HepG2 (cell line): ENCODE measurements around the gene ADGRL2. TPM values are rescaled to one million over a fixed set of nuclear protein-coding genes. Genes with fewer than 3 reads are reported as not detected.

Experiments used
- ATAC-seq: fragments of 200-7000 bp; cut with Tn5 transposase; 3 replicates; pipeline ENCODE4 v1.9.1; 2020; ENCODE audit warnings: mild to moderate bottlenecking, moderate library complexity
- BruUV-seq: library from RNA; stranded (reverse); fragments of 400-500 nt; replicated peaks from 2 replicates; lab custom pipeline; 2021; lab: Mats Ljungman, UMichigan
- CTCF ChIA-PET: fragments of 300-600 bp; formaldehyde crosslinking; extraction: SDS; loops from one replicate; lab custom pipeline; 2021; ENCODE audit warnings: low total read pairs, inconsistent platforms, low intra/inter-chr PET ratio; lab: Yijun Ruan, JAX
- POLR2A ChIA-PET: fragments of 350-600 bp; sonication (Branson Sonifier 250); formaldehyde crosslinking; loops from one replicate; lab custom pipeline; 2020; ENCODE audit warnings: antibody characterized with exemption, inconsistent platforms; lab: Yijun Ruan, JAX
- DNase-seq: peaks from one replicate; pipeline ENCODE4 v3.0.0-alpha.2; 2015; ENCODE audit warnings: low spot score
- FAIRE-seq: peaks from 3 replicates; lab custom pipeline; 2011; peaks lifted over from hg19 to GRCh38; lab: Jason Lieb, UNC
- H2AFZ ChIP-seq: one replicate; pipeline ENCODE4 v1.6.1; 2011; ENCODE audit warnings: low read length, inconsistent platforms
- H3K27ac ChIP-seq: fragments of 300-600 bp; 3 replicates; pipeline ENCODE4 v1.8.0; 2011; ENCODE audit warnings: mixed run types, mild to moderate bottlenecking, mixed read lengths, low read length, inconsistent platforms; ENCODE audit not compliant: insufficient read depth; ENCODE audit errors: extremely low read length
- H3K27me3 ChIP-seq, 2 experiments: fragments of 200-600 bp in 1 of 2; 2 replicates in 1 of 2; 3 replicates in 1 of 2; pipeline versions ENCODE4 v1.6.0 to v1.8.0; 2011; ENCODE audit warnings: low read length in 2 of 2, mild to moderate bottlenecking in 2 of 2, moderate library complexity in 2 of 2, inconsistent platforms in 1 of 2; ENCODE audit not compliant: insufficient read depth in 2 of 2, control insufficient read depth in 1 of 2
- H3K36me3 ChIP-seq, 2 experiments: fragments of 200-600 bp in 1 of 2; replicated peaks in 1 of 2; 2 replicates in 1 of 2; 3 replicates in 1 of 2; pipeline versions ENCODE4 v1.5.1 to v1.8.0; 2011; ENCODE audit warnings: low read length in 2 of 2, inconsistent platforms in 1 of 2; ENCODE audit not compliant: insufficient read depth in 2 of 2, control insufficient read depth in 1 of 2
- H3K4me1 ChIP-seq: 2 replicates; pipeline ENCODE4 v1.5.1; 2012; ENCODE audit warnings: low read length, inconsistent platforms; ENCODE audit not compliant: insufficient read depth
- H3K4me2 ChIP-seq: 2 replicates; pipeline ENCODE4 v1.6.0; 2011; ENCODE audit warnings: low read depth, low read length, inconsistent platforms
- H3K4me3 ChIP-seq, 3 experiments: fragments of 200-600 bp in 1 of 3; sonication (generic), shearing (Covaris generic) in 1 of 3; replicated peaks in 1 of 3; 2 replicates each; pipeline ENCODE4 v1.5.1; 2011 to 2016; ENCODE audit warnings: low read length in 3 of 3, inconsistent platforms in 2 of 3, low read depth in 2 of 3, mild to moderate bottlenecking in 2 of 3, control low read depth in 1 of 3, mixed read lengths in 1 of 3; ENCODE audit not compliant: insufficient read depth in 1 of 3
- H3K79me2 ChIP-seq: one replicate; pipeline ENCODE4 v1.6.1; 2011; ENCODE audit warnings: low read length, inconsistent platforms; ENCODE audit not compliant: insufficient read depth
- H3K9ac ChIP-seq: 2 replicates; pipeline ENCODE4 v1.6.0; 2011; ENCODE audit warnings: mild to moderate bottlenecking, low read depth, low read length, inconsistent platforms; ENCODE audit not compliant: insufficient read depth
- H3K9me3 ChIP-seq: 2 replicates; pipeline ENCODE4 v1.5.1; 2012; ENCODE audit warnings: mild to moderate bottlenecking, low read length
- H4K20me1 ChIP-seq: 2 replicates; pipeline ENCODE4 v1.6.0; 2011; ENCODE audit warnings: inconsistent platforms, mild to moderate bottlenecking, low read length, moderate library complexity; ENCODE audit not compliant: insufficient read depth
- ATF1 ChIP-seq: IDR thresholded peaks from 2 replicates; pipeline ENCODE4 v1.6.1; 2016; ENCODE audit warnings: mild to moderate bottlenecking, control low read depth
- BRCA1 ChIP-seq: sonication (generic); formaldehyde crosslinking; IDR thresholded peaks from 2 replicates; pipeline ENCODE4 v1.4.0; 2020; ENCODE audit warnings: missing genetic modification reagents
- ETS1 ChIP-seq: sonication (generic); formaldehyde crosslinking; IDR thresholded peaks from 2 replicates; pipeline ENCODE4 v1.4.0; 2020; ENCODE audit warnings: missing genetic modification reagents
- GLI4 ChIP-seq: sonication (generic); formaldehyde crosslinking; IDR thresholded peaks from 2 replicates; pipeline ENCODE4 v1.5.1; 2020; ENCODE audit warnings: missing genetic modification reagents, mild to moderate bottlenecking, moderate library complexity, borderline replicate concordance
- HNF4A ChIP-seq: sonication (generic); formaldehyde crosslinking; IDR thresholded peaks from 2 replicates; pipeline ENCODE4 v1.4.0; 2020; ENCODE audit warnings: missing genetic modification reagents
- LCORL ChIP-seq, 2 experiments: fragments of 450-650 bp in 1 of 2; sonication (generic) in 1 of 2; formaldehyde crosslinking in 1 of 2; IDR thresholded peaks; 2 replicates each; pipeline versions ENCODE4 v1.5.0 to v1.6.1; 2017 to 2020; ENCODE audit warnings: antibody characterized with exemption in 1 of 2, missing genetic modification reagents in 1 of 2
- NFKBIZ ChIP-seq: IDR thresholded peaks from 2 replicates; pipeline ENCODE4 v1.6.1; 2018; ENCODE audit warnings: missing genetic modification reagents, missing compliant biosample characterization
- NR0B2 ChIP-seq: sonication (generic); formaldehyde crosslinking; IDR thresholded peaks from 2 replicates; pipeline ENCODE4 v1.4.0; 2020; ENCODE audit warnings: mild to moderate bottlenecking, missing genetic modification reagents
- POLR2G ChIP-seq: fragments of 200-400 bp; formaldehyde crosslinking; IDR thresholded peaks from 2 replicates; pipeline ENCODE4 v1.6.1; 2018; ENCODE audit warnings: mild to moderate bottlenecking, low read depth, low read length, moderate library complexity
- RXRA ChIP-seq: sonication (generic); formaldehyde crosslinking; IDR thresholded peaks from 2 replicates; pipeline ENCODE4 v1.5.1; 2020; ENCODE audit warnings: missing genetic modification reagents
- SOX13 ChIP-seq, 3 experiments: fragments of 450-650 bp in 1 of 3; sonication (generic) in 1 of 3; formaldehyde crosslinking in 1 of 3; IDR thresholded peaks in 2 of 3; conservative IDR thresholded peaks in 1 of 3; 2 replicates each; pipeline versions ENCODE4 v1.5.0 to v1.6.1; 2016 to 2020; ENCODE audit warnings: antibody characterized with exemption in 1 of 3, mild to moderate bottlenecking in 1 of 3, missing compliant biosample characterization in 1 of 3, missing genetic modification reagents in 1 of 3, moderate library complexity in 1 of 3
- ZNF17 ChIP-seq: sonication (generic); formaldehyde crosslinking; IDR thresholded peaks from 2 replicates; pipeline ENCODE4 v1.5.0; 2020; ENCODE audit warnings: mild to moderate bottlenecking, missing genetic modification reagents
- ZNF329 ChIP-seq: sonication (generic); formaldehyde crosslinking; IDR thresholded peaks from 2 replicates; pipeline ENCODE4 v1.9.0; 2021; ENCODE audit warnings: low read depth, mild to moderate bottlenecking, missing genetic modification reagents
- ZNF333 ChIP-seq: sonication (generic); formaldehyde crosslinking; IDR thresholded peaks from 2 replicates; pipeline ENCODE4 v1.4.0; 2020; ENCODE audit warnings: mild to moderate bottlenecking, missing genetic modification reagents, borderline replicate concordance
- WGBS: methylation state at CpG from one replicate; pipeline ENCODE4 v1.1.6; 2017; ENCODE audit warnings: low lambda C conversion rate; 5-methylcytosine and 5-hydroxymethylcytosine counted together
- in situ Hi-C: cut with HindIII; loops from 2 replicates; pipeline ENCODE4 v1.10.0; 2017; ENCODE audit warnings: low pct_unique_long_range_greater_than_20kb; ENCODE audit not compliant: extremely low pct_ligation_motif_present
- intact Hi-C: fragments of 100-400 bp; cut with micrococcal nuclease; formaldehyde crosslinking; loops from one replicate; pipeline ENCODE4 v1.10.0; 2022; ENCODE audit not compliant: unreplicated experiment
- polyA plus RNA-seq, 8 experiments: library from polyadenylated mRNA; depleted of rRNA in 3 of 8; stranded (reverse) in 7 of 8; unstranded in 1 of 8; fragments of >200 nt; fragmentation: Illumina TruSeq in 4 of 8; extraction: Trizol in 4 of 8; gene quantifications; 2 replicates each; pipeline versions ENCODE4 v1.2.1 to v1.2.3, GENCODE V29; 2011 to 2016; ENCODE audit warnings: low read depth in 4 of 8, missing spikeins in 1 of 8, mixed read lengths in 1 of 8; ENCODE audit not compliant: insufficient read depth in 1 of 8
- total RNA-seq, 5 experiments: library from RNA; depleted of rRNA; stranded (reverse); fragments of >200 nt; fragmentation: Illumina TruSeq; extraction: Trizol; gene quantifications; 2 replicates each; pipeline ENCODE4 v1.2.3, GENCODE V29; 2016; ENCODE audit warnings: low read depth in 1 of 5
- TF ChIP-seq, protein P1 (sequence below): sonication (generic); formaldehyde crosslinking; IDR thresholded peaks from 2 replicates; pipeline ENCODE4 v1.5.1; 2020; ENCODE audit warnings: mild to moderate bottlenecking, missing genetic modification reagents, moderate library complexity
- TF ChIP-seq, protein P2 (sequence below): sonication (generic); formaldehyde crosslinking; IDR thresholded peaks from 2 replicates; pipeline ENCODE4 v1.4.0; 2020; ENCODE audit warnings: missing genetic modification reagents

Gene ADGRL2
- total and polyA plus RNA-seq, 2 of the 13 experiments (the other 11 are each of a cell fraction or from before 2014, with no cell fraction given) = 15.3 to 31.6 TPM

DNA sequence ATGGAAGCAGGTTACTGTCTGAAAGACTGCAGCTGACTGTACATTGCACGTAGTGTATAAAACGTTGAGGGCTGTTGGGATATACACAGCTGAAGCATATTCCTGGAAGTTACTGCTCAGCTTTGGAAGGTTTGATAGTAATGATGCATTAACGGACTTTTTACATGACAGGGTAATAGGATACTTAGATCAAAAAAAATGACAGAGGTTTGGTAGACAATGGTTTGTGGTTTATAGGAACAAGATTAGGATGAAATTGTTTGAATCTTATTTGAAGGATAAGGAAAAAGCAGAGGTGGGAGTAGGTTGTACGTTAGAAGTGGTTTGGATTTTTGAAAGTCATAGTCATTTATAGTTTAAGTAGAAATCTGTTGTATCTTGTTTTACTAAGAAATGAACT, 33.0 kb downstream of the ADGRL2 start:
- TF ChIP-seq POLR2G (no peak), SOX13 (IDR thresholded peaks at IDR 0.05) (no peak), SOX13 (CRISPR knock-in tag; conservative IDR thresholded peaks at IDR 0.05 in 1 of 2, IDR thresholded peaks at IDR 0.05 in 1 of 2) (no peak), ETS1 (CRISPR knock-in tag) (no peak), ZNF333 (CRISPR knock-in tag) (no peak), LCORL (IDR thresholded peaks at IDR 0.05) (no peak), LCORL (CRISPR knock-in tag; IDR thresholded peaks at IDR 0.05) (no peak), NFKBIZ (CRISPR knock-in tag) (no peak), HNF4A (CRISPR knock-in tag) (no peak), BRCA1 (no peak), ZNF329 (CRISPR knock-in tag) (no peak), NR0B2 (CRISPR knock-in tag) (no peak), ATF1 (no peak), RXRA (no peak), ZNF17 (CRISPR knock-in tag) (no peak), GLI4 (CRISPR knock-in tag) (no peak)
- TF ChIP-seq, protein P1, sequence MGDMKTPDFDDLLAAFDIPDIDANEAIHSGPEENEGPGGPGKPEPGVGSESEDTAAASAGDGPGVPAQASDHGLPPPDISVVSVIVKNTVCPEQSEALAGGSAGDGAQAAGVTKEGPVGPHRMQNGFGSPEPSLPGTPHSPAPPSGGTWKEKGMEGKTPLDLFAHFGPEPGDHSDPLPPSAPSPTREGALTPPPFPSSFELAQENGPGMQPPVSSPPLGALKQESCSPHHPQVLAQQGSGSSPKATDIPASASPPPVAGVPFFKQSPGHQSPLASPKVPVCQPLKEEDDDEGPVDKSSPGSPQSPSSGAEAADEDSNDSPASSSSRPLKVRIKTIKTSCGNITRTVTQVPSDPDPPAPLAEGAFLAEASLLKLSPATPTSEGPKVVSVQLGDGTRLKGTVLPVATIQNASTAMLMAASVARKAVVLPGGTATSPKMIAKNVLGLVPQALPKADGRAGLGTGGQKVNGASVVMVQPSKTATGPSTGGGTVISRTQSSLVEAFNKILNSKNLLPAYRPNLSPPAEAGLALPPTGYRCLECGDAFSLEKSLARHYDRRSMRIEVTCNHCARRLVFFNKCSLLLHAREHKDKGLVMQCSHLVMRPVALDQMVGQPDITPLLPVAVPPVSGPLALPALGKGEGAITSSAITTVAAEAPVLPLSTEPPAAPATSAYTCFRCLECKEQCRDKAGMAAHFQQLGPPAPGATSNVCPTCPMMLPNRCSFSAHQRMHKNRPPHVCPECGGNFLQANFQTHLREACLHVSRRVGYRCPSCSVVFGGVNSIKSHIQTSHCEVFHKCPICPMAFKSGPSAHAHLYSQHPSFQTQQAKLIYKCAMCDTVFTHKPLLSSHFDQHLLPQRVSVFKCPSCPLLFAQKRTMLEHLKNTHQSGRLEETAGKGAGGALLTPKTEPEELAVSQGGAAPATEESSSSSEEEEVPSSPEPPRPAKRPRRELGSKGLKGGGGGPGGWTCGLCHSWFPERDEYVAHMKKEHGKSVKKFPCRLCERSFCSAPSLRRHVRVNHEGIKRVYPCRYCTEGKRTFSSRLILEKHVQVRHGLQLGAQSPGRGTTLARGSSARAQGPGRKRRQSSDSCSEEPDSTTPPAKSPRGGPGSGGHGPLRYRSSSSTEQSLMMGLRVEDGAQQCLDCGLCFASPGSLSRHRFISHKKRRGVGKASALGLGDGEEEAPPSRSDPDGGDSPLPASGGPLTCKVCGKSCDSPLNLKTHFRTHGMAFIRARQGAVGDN = no peak
- TF ChIP-seq, protein P2, sequence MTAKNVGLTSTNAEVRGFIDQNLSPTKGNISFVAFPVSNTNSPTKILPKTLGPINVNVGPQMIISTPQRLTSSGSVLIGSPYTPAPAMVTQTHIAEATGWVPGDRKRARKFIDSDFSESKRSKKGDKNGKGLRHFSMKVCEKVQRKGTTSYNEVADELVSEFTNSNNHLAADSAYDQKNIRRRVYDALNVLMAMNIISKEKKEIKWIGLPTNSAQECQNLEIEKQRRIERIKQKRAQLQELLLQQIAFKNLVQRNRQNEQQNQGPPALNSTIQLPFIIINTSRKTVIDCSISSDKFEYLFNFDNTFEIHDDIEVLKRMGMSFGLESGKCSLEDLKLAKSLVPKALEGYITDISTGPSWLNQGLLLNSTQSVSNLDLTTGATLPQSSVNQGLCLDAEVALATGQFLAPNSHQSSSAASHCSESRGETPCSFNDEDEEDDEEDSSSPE (CRISPR knock-in tag) = no peak
- Histone ChIP-seq H3K4me3 (no peak overlapping the region), H3K36me3 (no peaks in the 10 kb centered on the region), H3K79me2 (peaks cover 20% of the 10 kb centered on the region), H4K20me1 (no peaks in the 10 kb centered on the region; the same call in 1 of the 2 replicates), H3K4me2 (no peak overlapping the region), H3K9ac (no peak overlapping the region), H3K4me1 (no peaks in the 10 kb centered on the region), H3K9me3 (no peaks in the 10 kb centered on the region), H3K27me3 (no peaks in the 10 kb centered on the region), H3K27ac (no peak overlapping the region), H2AFZ (no peak overlapping the region)
- intact Hi-C loops (no loop called here), in situ Hi-C loops (no loop called here)
- WGBS = 32% methylated on average over 4 of the region's 4 CpGs
- no peak for ATAC-seq
- POLR2A ChIA-PET = no interaction called here
- no peak for DNase-seq
- no TSS peak for BruUV-seq
- no peak for FAIRE-seq
- CTCF ChIA-PET = no interaction called here
